Renal cortical epithelial cell (primary cell): Measurements from ENCODE around the gene ARF3. TPM values are rescaled to one million over a fixed set of nuclear protein-coding genes. Genes with fewer than 3 reads are reported as not detected.

Source experiments
- DNase-seq: peaks from one replicate; pipeline ENCODE4 v3.0.0-alpha.2; 2011; ENCODE audit warnings: low read depth
- total RNA-seq: library from RNA; depleted of rRNA; stranded (reverse); fragments of >200 nt; gene quantifications from 2 replicates; pipeline ENCODE4 v1.2.3, GENCODE V29; 2014

Gene ARF3
- total RNA-seq = 50.7 and 95.9 TPM in 2 replicates

DNA sequence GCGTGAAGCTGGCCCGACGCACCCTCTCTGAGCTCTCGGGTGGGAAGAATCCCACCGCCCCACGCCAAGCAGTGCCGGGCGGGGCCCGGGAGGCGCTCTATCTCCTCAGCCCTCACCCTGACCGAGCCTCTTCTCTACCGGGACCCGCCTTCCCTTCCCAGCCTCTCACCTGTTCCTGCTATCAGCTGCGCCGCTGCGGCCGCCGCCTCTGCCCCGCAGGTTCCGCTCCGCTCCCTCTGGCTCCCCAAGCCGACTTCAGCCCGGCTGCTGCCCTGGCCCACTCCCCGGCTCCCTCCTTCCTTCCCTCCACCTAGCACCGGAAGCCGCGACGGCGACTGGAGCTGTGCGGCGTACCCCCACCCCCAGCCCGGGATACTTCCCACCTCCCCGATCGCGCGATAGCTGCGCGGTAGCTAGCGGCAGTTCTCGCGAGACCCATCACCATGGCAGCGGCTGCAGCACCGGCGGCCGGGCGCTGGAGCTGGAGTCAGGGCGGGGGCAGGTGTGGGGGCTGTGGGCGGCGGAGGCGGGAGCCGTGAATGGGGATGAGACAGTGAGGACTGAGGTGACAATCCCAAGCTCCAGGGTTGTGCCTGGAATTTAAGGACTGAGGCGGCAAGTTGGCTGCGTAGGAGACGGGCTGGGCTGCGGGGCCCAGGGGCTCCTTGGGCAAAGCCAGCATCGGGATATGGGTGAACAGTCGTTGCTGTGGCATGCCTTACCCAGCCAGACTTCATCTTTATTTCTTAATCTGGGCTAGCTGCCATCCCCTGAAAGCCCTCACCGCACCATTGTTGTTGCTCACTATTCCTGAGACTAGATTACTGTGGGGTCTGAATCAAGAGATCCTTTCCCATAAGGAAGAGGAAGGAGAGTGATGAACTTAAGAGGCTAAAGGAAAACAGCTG, at the start of gene ARF3:
ARF3 (minus strand) TSS at position 347 of the 908 bp plus-strand sequence. CDS start 16,392 bp downstream, outside the sequence.
- peak; percentile 81 for DNase-seq

DNA sequence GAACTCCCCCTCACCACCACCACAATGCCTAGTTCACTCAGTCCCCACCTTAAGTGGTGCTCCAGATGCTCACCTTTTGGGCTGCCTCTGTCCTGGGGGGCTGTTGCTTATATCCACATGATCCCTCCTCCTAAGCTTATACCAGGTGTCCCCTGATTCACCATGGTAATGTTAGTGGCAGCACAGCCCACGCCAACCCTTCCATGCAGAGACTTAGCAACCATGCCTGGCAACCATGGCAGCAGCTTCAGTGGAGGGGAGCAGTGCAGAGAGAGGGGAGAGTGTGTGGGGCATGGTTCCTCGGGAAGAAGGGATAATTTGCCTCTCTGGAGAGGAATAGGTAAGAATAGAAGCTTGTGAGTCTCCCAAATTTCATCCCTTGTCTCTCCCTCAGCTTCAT, 43.1 kb upstream of the ARF3 start:
- no peak for DNase-seq

DNA sequence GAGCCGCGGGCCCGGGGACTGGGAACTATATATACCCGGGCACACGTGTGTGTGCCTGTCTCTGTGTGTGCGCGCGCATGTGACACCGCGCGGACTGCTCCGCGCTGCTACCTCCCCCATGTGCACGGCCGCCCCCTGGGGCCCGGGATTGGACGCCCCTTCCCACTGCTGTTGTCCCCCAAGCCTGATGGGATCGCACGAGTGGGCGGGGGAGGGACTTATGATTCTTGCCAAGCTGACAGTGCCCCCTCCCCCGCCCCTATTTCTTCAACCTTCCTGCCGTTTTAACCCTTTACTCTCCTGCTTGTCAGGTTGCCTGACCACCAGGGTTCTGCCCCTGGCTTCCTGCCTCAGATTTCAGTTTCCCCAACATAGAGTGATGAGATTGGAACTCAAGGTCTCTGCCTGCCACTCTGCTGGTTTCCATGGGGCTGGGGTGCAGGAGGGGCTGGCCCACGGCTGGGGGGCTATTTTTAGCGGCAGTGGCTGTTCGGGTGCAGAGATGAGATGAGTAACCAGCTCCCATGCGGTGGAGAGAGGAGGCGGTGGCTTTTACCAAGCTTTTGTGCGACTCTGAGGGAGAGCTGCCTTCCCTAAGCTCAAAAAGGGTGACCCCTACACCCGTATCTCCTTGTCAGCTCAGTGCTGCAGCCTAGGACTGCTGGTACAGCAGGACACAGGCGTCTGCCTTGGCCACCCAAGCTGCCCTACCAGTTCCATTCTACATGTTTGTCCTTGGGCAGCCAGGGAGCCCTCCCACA, 42.3 kb upstream of the ARF3 start, which contains the start of gene DDN:
DDN (minus strand) TSS at position 5 of the 761 bp plus-strand sequence. CDS start 88 bp downstream, outside the sequence.
- no peak for DNase-seq

DNA sequence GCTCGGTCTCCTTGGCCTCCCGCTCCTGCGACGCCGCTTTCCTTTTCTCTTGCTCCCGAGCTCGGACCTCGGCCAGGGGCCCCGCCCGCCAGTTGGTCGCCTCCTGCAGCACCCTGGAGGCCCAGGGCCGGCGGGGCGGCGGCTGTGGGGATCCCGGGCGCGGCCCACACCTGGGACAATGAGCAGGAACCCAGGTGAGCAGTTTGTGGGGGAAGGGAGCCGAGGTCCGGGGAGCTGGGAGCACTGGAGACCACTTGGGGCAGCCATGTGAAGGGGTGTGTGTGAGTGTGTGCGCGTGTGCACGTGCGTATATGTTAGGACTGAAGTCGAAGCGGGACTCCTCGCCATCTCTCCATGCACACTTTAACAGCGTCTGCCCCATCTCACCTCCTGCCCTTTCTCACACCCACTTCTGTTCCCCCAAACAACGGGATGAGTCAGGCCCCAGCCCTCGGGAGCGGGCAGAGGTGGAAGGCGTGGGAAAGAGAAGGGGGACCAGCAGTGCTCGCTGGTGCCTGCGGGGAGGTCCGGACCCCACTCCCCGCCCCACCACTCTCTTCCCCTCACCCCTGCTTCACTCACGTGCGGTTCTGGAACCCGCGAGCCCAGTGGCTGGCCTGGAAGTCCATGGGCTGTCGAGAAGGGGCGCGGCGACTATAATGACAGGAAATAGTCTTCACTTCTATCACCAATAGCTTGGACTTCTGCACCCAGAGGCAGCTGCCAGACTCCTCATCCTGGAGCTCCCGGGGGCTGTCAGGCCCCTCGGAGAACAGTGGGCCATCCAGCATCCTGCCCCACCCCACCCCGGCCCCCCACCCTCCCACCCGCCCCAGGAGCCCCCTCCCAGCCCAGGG, 41.4 kb upstream of the ARF3 start:
- DNase-seq = no peak

DNA sequence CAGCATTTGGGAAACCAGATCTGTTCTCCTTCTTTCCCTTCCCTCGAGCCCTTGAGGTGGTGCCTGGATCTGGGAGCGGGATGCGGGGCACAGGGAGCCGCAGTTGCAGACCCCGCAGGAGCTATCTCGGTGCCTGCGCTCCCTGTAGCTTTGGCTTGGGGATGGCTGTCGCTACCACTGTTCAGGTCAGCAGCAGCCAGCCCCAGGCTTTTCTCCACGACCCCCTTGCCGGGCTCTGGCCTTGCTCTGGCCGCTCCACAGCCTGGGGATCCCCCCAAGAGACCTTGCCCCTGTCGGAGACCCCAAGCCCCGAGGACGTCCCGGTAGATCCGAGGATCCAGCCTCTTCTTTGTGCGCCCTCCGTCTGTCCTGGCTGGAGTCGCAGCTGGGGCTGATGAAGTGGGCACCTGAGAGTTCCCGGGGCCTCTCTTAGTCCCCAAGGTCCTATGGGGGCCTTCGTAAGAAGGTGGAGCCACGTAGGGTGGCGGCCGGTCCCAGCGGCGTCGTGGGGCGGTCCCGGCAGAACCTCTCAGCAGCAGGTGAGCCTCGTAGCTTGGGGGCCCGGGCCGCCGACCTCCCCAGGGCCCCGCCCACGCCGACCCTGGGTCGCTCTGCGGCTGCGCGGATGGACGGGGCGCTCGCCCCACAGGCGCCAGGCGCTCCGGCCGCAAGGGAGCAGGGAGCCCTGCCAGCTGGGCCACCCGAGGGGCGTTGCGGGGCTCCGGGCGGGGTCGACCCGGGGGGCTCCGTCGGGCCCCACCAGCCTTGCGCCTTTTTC, 40.6 kb upstream of the ARF3 start:
- DNase-seq = no peak

DNA sequence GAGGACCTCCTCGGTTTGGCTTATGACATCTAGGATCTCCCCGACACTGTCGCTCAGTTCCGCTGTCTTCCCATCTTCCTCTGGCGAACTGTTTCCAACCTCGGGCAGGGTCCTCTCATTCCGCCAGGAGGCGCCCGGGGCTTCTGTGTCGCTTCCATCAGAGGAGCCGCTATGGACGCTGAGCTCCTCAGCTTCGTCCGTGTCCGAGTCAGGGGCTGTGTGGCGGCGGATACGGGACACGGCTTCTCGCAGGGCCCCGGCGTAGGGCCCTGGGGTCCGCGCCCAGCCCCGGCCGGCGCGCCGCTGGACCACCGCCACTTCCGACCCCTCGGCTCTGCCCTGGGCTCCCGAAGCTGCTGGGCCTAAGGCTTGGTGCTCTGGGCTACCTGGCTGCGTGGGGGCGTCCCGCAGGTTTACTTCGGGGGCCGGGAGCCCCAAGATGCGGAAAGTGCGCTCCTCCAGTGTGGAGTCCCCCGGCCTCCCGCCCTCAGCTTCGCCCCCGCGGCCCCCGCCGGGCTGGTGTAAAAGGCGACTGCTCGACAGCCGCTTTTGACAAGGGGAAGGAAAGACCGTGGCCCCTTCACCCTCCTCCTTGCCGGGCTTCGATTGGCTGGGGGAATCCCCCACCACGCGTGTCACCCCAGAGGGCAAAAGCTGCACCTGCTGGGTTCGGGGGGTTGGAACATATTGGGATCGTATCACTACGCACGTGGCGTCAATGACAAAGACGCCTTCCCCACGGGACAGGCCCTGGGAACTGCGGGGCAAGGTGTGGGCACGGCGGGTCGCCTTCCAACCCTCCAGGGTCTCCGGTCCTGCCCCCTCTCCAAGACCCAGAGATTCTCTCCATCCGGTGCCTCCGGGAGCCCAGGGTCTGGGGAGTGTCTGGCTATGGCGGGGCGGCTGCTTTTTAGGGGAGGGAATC, 39.8 kb upstream of the ARF3 start:
- DNase-seq = peak; percentile 44

DNA sequence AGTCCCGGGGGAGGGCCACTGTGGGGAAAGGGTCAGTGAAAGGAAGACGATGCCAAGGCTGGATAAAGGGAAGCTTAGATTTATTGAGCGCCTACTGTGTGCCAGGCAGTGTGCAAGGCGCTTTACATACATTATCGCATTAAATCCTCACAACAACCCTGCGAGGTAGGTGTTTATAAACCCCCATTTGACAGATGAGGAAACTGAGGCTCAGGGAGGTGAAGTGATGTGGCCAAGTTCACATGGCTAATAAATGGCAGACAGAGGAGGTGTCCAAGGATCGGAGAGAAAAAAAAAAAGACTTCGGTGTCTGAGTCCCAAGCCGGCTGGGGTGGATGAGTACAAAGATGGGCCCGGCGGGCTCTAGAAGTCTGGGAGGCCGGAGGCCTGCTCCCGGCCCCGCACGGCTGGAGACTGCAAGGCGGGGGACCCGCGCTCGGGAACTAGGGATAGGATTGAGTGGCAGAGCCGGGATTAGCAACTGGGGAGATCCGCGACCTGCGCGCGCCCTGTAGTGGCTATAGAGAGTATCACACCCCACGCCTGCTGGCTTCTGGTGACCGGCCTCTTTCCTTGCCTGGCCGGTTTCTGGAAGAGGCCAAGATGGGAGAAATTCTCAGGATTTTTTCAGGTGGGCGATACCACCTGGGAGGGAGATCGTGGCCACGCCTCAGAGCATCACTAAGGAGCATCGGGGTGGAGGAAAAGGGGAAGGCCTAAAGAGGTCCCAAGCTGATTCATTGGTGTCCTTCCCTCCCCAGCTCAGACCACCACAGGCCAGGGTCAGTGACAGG, 38.0 kb upstream of the ARF3 start:
- peak; percentile 60 for DNase-seq

DNA sequence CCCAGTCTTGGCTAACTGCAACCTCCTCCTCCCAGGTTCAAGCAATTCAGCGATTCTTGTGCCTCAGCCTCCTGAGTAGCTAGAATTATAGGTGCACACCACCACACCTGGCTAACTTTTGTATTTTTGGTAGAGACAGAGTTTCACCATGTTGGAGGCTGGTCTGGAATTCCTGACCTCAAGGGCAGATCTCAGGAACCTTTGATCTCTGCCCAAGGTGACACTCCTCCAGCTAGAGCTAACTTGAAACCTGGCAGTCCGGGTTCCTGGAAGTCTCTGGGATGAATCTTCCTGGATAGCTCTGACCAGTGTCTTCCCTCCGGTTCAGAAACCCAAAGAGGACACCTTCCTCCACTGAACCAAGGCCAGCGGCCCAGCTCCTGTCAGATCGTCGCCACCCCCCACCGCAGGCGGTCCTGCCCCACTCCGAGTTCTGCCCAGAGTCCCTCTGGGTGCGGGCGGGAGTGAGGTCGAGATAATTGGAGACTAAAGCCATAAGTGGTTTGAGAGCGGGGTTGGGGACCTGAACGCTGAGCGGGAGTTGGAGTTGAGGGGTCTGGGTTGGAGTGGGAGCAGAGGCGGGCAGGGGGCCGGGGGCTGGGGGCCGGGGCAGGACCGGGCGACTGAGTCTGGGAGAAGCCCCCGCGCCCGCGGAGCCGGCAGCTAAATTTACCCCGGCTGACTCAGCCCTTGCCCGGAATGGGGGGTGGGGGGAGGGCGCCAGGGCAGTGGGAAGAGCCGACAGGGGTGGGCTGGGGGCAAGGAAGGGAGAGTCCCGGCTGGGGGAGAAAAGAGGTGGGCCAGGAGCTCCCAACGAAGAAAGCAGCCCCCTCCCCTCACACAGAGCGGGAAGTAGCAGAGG, 37.2 kb upstream of the ARF3 start:
- DNase-seq = no peak

DNA sequence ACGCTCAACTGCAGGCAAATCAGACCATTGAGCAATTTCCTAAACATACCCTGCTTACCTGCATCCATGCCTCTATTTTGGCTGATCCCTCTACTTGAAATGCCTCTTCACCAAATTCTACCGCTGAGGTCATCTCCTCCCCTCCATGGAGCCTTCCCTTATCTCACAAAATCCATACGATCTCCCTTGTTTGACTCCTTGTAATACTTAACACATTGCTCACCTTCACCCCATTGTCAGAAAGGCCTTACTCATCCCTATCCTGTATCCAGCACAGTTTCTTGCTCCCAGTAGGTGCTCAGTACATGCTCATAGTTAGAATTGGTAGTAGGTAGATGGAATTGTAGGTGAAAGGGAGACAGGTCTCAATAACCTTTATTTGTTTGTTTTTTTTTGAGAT, 36.5 kb upstream of the ARF3 start:
- DNase-seq = no peak

DNA sequence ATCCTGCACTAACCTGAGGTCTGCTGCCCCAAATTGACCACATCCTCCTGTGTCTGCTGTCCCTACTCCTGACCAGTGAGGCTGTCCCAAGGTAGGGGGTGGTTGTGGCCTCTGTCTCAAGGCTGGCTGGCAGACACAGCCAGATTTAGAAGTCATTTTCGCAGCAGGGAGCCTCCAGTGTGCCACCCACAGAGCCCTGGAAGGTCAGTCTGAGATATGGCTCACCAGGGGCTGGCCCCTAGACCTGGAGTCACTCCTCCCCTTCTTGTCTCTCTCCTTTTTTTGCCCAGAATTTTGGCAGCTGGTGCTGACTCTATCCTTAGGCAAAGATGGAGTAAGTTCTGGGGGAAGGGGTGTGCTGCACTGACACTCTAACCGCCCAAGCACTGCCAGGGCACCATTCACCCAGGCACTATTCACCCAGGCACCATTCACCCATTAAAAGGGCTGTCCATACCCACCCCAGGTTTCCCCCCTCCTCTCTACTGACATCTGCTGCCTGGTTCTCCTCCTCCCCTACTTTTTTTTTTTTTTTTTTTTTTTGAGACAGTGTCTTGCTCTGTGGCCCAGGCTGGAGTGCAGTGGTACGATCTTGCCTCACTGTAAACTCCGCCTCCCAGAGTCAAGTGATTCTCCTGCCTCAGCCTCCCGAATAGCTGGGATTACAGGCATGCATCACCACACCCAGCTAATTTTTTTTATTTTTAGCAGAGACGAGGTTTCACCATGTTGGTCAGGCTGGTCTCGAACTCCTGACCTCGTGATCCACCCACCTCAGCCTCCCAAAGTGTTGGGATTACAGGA, 34.2 kb upstream of the ARF3 start:
- DNase-seq = no peak

DNA sequence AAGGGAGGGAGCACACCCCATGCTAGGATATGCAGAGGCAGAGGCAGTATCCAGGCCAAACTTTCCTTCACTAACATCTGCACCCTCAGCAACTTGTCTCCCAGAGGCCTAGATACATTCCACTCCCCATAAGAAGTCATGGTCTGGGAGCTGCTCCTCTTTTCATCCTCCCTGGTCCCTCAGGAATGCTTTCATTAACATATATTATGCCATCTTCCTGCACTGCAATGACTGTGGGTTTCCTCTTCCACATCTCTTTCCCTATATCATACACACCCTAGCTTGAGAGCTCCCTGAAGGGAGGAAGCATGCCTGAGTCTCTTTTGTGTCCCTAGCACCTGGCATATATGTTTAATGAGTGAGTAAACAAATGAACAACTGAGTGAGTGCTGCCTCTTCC, 33.3 kb upstream of the ARF3 start:
- DNase-seq = no peak

DNA sequence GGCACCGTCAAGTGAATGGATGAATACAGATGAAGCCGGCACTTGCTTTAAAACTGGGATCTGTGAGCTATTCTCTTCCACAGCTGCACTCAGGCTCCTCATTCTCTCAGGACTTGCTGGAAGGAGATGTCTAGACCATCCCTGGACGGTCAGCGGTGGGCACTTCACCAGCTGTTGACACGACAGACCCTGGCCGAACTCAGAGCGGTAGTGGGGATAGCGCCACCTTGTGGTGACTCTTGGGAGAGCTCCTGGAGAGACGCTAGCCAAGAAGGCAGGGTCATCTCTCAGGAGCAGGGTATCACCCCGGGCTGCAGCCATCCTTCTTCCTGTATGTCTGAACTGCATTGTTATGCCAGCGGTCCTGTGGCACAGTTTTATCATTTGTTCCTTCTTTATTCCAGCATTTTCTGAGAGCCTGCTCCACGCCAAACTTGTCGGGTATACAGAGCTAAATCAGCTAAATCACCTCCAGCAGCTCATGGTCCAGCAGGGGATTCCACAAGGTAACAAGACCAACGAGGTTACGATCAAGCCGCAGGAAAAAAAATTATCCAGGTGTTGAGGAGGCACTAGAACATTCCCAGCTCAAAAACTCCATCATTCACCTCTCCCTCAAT, 30.9 kb upstream of the ARF3 start:
- DNase-seq = no peak

DNA sequence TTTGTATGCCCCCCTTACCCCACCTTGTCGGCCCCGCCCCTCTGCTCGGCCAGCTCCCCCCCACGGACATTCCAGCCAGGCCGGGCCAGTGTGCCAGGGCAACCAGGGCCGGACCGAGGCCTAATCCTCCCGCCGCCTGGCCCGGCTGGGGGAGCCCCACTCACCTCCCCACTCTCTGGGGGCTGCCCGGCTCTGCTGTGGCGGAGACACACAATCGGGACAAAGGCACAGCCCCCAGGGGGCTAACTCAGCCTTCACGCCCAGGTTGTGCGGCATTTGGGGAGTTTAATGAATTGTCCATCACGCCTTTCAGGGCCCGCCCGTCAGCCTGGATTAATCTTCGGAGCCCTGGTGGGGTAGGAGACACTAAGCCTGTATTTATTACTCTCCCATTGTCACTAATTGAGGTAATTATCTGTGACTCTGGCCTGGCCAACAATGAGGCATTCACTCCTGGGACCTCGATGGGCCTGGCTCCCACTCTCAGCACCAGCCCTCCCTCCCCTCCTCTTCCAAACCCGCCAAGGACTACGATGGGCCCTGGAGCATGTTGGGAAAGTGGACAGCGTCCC, 29.5 kb upstream of the ARF3 start:
- DNase-seq = no peak

DNA sequence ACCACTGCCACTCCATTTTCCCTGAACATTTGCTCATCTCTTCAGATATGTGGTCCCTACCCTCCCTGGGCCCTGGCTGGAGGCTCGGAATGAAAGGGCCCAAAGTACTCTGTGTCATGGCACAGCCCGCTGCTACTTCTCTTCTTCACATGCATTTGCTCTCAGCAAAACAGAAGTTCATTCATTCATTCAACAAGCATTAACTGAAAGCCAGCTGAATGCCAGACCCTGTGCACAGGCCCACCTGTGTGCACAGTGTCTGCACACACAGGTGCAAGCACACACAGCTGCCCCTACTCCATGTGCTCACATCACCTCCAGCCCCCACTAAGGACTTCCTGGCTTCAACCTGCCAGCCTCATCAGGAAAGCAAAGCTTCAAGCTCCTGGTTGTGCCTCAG, 28.6 kb upstream of the ARF3 start:
- no peak for DNase-seq

DNA sequence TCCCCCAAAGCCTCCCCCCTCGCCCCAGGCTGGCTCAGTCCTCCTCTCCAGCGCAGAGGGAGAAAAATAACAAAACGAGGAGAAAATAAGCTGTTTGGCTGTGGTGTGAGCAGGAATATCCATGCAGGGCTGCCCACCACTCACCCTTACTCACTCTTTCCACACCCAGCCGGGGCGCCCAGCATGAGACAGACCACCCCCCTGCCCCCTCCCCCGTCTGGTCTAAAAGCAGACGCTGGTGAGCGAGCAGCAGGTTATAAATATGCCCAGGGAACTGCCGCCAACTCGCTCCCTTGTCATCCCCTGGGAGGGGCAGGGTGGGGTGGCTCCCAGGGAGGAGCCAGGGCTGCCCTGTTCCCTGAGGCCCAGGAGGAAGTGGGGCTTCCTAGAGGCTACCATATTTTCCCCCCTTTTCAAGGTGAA, 28.2 kb upstream of the ARF3 start:
- DNase-seq = no peak

DNA sequence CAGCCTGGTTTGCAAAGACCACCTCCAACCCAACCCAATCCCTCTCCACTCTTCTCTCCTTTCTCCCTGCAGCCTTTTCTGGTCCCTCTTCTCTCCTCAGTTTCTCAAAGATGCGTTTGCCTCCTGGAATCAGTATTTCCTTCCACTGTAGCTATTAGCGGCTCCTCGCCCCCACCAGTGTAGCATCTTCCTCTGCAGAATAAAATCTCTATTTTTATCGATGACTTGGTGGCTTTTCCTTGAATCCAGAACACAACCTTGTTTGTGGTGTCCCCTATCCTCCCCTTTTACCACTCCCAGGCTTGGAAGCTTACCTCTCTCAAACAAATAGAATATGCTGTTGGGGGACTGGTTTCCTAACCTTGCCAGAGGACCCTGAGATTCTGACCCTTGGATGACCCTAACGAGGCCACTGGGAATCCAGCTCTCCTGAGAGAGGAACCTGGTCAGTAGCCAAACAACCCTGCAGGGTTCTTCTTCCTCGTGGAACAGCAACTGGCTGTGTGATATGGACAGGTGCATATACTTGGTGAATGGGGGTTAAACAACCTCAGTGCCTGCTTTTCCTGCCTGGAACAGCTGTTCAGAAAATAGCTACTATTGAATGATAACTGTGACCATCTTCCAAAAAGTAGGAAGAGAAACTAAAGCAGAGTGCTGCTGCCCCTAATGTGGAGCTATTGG, 25.3 kb upstream of the ARF3 start:
- no peak for DNase-seq
